ENCODE measurements around the gene TMEM212.
"Not testable (repeated sequence)": the region's sequence is repeated elsewhere in the genome, so short reads cannot be mapped to it uniquely, and the experiment has no call there.

The TMEM212 gene

DNA sequence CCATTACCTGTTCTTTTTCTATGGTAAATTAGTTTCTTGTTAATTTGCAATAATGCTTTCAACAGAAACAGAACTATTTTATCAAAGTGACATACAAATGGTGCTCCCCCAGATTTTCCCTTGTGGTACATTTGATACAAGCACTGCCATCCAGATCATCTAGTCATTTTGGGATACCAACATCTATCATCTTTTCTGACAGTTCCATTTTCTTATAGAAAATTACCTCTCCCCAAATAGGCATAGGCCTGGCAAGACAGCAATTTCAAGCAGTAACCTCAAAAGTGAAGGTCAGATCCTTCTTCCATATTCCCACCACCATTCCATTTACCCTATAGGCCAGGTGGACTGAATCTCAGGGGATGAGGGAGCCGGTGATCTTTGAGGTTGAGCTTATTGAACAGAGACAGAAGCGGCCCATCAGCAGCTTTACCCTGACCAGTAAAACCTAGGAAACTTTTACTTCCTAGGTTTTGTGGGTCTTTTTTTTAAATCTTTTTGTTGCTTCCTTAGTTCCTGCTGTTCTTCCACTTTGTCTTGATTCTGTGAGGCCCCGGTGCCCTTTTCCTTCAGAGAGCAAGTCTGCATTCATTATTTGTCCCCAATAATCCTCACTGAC is 29.8 kb upstream of the TMEM212 start:
- DNase-seq (ENCODE audit: low read depth in 2 of 2) = no peak

DNA sequence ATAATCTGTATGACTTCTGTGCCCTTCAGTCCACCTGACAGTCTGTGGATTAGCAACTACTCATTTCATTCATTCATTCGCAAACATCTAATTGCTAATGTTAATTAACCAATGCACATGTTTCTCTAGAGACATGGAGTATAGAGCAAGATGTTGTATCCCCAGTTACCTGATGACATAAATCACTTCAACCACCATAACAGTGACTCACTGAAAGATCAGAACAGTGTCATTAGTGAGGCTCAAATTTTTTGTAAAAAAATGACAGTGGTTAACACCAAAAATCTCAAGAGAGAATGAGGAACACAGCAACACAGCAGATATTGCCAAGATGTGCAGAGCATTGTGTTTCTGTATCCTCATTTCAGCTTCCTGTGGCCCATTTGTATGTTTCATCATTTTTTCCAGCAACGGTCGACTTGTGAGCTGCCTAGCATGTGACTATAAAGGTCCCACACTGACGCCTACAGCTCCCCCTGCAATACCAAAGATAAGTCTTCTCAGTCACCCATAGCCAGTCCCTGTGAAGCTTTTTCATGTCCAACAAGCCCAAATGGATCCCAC is 29.2 kb upstream of the TMEM212 start:
- DNase-seq (ENCODE audit: low read depth in 2 of 2) = no peak

DNA sequence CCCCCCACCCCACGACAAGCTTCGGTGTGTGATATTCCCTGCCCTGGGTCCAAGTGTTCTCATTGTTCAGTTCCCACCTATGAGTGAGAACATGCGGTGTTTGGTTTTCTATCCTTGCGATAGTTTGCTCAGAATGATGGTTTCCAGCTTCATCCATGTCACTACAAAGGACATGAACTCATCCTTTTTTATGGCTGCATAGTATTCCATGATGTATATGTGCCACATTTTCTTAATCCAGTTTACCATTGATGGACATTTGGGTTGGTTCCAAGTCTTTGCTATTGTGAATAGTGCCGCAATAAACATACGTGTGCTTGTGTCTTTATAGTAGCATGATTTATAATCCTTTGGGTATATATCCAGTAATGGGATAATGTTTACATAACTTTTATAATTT is 28.5 kb upstream of the TMEM212 start:
- not testable (repeated sequence) for DNase-seq (ENCODE audit: low read depth in 2 of 2)

- DNase-seq (ENCODE audit: low read depth in 2 of 2) = no peak
These were observed 27.1 kb upstream of the TMEM212 start for GRCh38 chr3:171815973-171816595.

- DNase-seq (ENCODE audit: low read depth in 2 of 2) = no peak
These were observed 25.9 kb upstream of the TMEM212 start for GRCh38 chr3:171817074-171817800.

DNA sequence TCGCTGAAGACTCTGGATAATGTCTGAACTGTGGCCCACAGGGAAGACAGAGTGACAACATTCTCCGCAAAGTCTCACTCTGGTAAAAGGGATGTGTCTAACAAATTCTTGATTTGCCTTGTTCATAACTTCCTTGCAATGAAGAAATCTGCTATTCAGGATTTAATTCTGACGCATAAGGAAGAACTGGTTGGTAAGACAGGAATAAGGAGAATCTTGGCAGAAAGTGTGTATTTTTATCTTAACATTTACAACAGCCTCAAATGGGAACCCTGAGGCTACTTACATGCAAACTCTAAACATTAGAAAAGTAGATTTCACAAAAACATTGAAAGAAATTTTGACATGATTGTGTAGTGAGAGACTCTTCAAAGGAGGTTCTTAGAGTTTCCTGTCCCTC is 22.1 kb upstream of the TMEM212 start:
- DNase-seq (ENCODE audit: low read depth in 2 of 2) = no peak

DNA sequence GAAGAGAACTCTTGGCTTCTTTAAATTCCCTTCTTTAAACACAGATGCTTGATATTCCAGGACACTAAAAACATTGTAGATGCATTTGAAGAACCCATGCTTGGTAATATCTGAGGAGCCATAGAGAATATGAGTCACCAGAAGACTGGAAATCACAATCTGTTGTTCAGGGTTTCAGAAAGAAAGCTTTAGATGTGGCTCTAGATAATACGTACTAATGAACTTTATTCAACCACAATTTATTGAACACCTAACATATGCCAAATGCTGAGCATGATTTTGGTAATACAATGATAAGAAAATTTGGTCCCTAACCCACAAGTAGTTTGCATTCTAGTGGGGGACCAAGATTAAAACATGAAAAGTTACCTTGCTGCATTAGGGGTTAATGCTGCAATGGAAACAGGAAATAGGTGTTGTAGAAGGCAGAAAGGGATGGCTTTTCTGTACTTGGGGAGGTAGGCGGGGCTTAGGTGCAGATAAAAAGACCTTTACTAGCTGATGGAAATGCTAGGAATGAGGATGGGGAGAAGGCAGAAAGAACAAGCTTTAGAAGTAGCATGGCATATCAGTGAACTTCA is 21.3 kb upstream of the TMEM212 start:
- no peak for DNase-seq (ENCODE audit: low read depth in 2 of 2)

- DNase-seq (ENCODE audit: low read depth in 2 of 2) = no peak
These were observed 20.6 kb upstream of the TMEM212 start for GRCh38 chr3:171822431-171823106.

- DNase-seq (ENCODE audit: low read depth in 2 of 2) = no peak
These were observed 19.0 kb upstream of the TMEM212 start for GRCh38 chr3:171824116-171824515.

GRCh38 chr3:171824824-171825221 is 18.3 kb upstream of the TMEM212 start:
- DNase-seq (ENCODE audit: low read depth in 2 of 2) = no peak

- DNase-seq (ENCODE audit: low read depth in 2 of 2) = no peak
These were observed 17.8 kb upstream of the TMEM212 start for GRCh38 chr3:171825222-171825828.

- no peak for DNase-seq (ENCODE audit: low read depth in 2 of 2)
These were observed 15.8 kb upstream of the TMEM212 start for GRCh38 chr3:171827385-171827784.

DNA sequence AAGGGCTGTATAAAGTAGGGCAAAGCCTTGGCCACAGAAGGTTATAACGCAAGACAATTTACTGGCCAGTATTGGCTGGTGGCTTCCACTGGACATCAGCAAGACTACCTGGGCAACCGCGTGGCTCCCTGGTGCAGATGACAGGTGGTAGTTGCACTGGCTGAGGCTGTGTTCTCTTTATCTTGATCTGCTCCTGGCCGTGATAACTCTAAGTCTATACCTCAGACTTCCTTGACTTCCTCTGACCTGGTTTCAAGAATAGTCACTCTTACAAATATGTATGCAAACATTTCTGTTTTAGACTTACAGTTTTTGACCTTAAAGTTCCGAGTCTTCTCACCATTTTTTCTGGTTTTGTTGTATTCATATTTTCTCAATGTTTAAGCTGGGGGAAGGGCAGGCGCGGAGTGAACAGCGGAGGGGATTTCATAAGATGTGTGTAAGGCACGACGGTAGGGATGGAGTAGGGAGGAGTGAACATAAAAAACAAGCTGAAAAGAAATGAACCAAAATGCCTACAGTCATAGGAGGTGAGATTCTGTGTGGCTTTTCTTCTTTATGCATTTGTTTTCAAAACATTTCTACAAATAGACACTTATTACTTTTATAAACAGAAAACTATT is 15.2 kb upstream of the TMEM212 start:
- no peak for DNase-seq (ENCODE audit: low read depth in 2 of 2)

- DNase-seq (ENCODE audit: low read depth in 2 of 2) = no peak
These were observed 14.0 kb upstream of the TMEM212 start for GRCh38 chr3:171828902-171829770.

GRCh38 chr3:171829841-171830517 is 13.2 kb upstream of the TMEM212 start:
- no peak for DNase-seq (ENCODE audit: low read depth in 2 of 2)

DNA sequence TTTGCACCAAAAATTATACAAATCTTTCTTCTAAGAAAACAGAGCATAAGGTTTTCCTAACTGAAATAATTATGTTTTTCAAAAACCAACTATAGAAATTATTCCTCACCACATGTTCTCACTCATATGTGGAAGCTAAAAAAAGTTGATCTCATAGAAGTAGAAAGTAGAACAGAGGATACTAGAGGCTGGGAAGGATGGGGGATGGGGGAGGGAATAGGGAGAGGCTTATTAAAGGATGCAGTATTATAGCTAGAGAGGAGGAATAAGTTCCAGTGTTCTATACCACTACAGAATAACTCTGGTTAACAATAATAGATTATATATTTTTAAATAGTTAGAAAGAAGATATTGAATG is 12.7 kb upstream of the TMEM212 start:
- no peak for DNase-seq (ENCODE audit: low read depth in 2 of 2)

- DNase-seq (ENCODE audit: low read depth in 2 of 2) = no peak
These were observed 11.2 kb upstream of the TMEM212 start for GRCh38 chr3:171831936-171832335.

- DNase-seq (ENCODE audit: low read depth in 2 of 2) = no peak
These were observed 10.2 kb upstream of the TMEM212 start for GRCh38 chr3:171832989-171833388.

- no peak for DNase-seq (ENCODE audit: low read depth in 2 of 2)
These were observed 9.2 kb upstream of the TMEM212 start for GRCh38 chr3:171833789-171834460.

All from stimulated activated CD8-positive, alpha-beta memory T cell treated with anti-CD3 and anti-CD28 coated beads, Interleukin-15, amount 100 ng/mL, for 48 hours (primary cell).